NCI-H1105 (cell line): ENCODE results near the gene YWHAH.

Experiments used
- DNase-seq: peaks from one replicate; lab custom pipeline; 2025; lab: John Stamatoyannopoulos, UW

YWHAH gene

GRCh38 chr22:31923136-31923535 lies 21.2 kb upstream of the YWHAH start:
- DNase-seq = no peak

DNA sequence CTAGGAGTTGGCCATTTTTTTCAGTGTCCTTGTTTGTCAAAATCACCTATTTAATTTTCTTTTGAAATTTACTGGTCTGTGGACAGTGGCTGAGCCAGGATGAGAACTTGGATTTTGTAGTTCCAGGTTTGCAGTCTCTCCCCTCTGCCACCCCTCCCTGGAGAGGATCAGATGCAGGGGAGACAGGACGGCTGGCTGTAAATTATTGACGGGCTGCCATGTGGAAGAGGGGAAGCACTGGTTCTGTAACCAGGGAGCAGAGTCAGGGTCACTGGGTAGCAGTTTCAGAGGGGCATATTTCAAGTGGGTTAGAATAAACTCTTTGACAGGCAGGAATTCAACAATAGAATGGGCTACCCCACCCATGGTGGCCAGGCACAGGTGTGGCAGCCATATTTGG lies 20.6 kb upstream of the YWHAH start:
- no peak for DNase-seq

DNA sequence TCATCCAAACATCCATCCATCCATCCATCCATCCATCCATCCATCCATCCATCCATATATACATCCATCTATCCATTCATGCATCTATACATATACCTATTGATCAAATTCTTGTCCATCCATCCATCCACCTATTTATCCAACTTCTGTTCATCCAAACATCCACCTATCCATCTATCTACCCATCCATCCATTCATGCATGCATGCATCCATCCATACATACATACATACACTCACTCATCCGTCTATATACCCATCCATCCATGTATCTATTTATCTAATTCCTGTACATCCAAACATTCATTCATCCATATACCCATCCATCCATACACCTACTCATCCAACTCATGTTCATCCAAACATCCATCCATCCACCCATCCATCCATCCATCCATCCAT lies 19.3 kb upstream of the YWHAH start:
- DNase-seq = no peak

DNA sequence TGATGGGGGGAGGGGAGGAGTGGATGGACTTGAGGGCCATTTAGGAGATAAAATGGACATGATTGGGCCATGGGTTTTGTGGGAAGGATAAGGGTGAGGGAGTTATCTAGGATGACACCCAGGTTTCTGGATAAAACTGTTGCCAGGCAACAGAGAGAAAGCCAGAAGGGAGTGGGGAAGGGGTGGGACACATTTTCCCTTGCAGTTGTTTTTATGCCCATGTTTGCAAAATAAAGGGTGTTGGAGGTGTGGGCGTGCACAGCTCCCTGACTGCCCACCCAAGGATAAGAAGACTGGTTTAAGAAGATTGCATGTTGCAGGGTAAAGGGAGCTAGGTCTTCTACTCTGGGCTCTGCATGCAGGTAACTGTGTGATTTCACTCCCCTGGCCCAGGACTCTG lies 18.3 kb upstream of the YWHAH start:
- DNase-seq = no peak

GRCh38 chr22:31926969-31927368 lies 17.4 kb upstream of the YWHAH start:
- DNase-seq = no peak

- no peak for DNase-seq
Observed at GRCh38 chr22:31927562-31927961, 16.8 kb upstream of the YWHAH start.

DNA sequence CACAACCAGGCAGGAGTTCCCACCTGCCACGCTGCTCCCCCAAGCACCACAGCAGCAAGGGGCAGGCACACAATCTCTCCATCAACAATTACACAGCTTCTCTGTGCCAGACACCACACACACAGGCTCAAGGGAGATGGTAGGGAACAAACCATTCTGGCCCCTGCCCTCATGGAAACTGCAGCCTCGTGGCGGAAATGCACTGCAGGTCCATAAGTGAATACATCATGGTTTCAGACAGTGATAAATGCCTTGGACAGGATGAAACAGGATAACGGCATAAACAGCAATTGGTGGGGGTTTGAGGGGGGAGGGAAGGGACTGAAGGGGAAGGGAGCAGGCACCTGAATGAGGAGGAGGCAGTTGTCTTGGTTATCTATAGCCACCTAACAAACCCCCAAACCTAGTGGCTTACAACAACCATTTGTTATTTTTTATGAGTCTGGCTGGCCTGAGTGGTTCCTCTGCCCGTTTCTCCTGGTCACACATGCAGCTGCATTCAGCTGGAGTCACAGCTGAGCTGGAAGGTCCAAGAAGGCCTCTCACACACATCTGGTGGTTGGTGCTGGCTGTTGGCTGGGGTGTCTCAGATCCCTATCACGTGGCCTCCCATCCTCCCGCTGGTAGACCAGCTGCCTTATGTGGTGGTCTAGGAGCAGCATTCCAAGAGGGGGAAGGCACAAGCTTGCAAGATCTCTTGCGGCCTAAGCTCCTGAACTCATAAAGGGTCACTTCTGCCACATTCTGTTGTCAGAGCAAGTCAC lies 15.0 kb upstream of the YWHAH start:
- DNase-seq = no peak

DNA sequence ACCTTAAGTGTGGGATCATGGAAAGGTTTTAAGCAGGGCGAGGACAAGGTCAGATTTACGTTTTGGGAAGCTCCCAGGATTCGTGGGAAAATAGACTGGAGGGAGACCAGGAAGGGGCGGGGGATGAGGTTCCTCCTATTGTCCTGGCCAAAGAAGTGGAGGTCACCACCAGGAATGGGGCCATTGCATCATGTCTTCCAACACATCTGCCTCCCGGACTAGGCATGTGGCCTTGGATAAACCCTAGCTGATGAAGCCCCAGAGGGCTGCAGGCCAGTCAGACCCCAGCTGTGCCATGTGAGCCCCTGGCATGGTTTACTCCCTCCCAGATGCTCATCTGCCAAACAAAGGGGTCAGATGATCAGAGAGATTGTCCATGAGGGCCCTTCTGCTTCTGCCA lies 11.5 kb upstream of the YWHAH start:
- no peak for DNase-seq

DNA sequence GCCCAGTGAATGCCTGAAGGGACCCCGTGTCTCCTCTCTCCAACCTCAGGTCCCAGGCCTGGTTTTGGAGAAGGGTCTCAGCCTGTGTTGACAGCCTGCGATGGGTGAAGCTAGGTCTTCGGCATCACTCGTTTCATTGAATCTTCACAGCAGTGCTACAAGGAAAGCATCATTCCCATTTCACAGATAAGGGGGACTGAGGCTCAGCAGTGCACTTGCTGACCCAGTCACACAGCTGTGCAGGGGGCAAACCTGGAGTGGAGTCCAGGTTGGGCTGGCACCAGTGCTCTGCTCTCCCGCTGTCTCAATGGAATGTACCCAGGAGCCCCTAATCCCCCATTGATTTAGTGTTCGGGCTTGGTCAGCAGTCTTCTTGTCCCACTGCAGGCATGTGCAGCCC lies 10.9 kb upstream of the YWHAH start:
- no peak for DNase-seq

GRCh38 chr22:31933816-31934482 lies 10.4 kb upstream of the YWHAH start:
- DNase-seq = no peak

- no peak for DNase-seq
Observed at GRCh38 chr22:31935961-31936635, 8.2 kb upstream of the YWHAH start.

DNA sequence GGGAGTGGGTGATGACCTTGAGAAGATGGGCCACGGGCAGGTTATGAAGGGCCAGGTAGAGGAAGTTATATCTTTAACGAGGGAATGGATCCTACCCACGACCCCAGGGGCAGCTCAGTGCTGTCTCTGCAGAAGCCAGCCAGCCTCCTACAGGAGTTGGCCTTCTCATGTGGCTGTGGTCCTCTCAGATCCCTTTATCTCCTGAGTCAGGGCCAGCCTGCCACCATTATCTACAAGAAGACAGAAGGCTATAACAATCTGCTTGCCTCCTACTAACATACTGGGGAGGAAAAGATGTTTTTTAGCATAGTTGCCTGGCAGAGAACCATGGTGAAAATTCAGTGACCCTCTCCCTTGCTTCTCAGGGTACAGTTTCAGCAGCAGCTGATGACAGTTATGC lies 7.0 kb upstream of the YWHAH start:
- no peak for DNase-seq

DNA sequence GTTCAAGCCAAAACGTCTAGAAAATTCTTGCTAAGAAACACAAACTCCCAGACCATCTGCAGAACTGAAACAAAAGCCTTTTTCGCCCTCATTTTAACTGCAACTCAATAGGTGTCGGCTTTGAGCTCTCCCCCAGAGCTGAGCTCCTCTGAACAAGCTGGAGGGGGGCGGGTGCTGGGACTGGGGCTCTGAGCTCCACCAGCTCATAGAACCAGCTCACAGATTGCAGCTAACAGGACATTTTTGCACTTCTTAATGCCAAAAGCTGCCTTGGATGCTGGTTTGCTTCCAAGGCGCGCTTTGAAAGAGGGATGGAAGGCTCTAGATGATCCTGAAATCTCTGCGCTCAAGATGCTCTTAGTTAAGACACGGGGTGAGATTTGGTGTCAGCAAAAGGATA lies 6.0 kb upstream of the YWHAH start:
- DNase-seq = no peak

- no peak for DNase-seq
Observed at GRCh38 chr22:31940506-31940905, 3.8 kb upstream of the YWHAH start.

- no peak for DNase-seq
Observed at GRCh38 chr22:31942091-31942490, 2.2 kb upstream of the YWHAH start.

- no peak for DNase-seq
Observed at GRCh38 chr22:31943206-31943977, 943 bp upstream of the YWHAH start.

DNA sequence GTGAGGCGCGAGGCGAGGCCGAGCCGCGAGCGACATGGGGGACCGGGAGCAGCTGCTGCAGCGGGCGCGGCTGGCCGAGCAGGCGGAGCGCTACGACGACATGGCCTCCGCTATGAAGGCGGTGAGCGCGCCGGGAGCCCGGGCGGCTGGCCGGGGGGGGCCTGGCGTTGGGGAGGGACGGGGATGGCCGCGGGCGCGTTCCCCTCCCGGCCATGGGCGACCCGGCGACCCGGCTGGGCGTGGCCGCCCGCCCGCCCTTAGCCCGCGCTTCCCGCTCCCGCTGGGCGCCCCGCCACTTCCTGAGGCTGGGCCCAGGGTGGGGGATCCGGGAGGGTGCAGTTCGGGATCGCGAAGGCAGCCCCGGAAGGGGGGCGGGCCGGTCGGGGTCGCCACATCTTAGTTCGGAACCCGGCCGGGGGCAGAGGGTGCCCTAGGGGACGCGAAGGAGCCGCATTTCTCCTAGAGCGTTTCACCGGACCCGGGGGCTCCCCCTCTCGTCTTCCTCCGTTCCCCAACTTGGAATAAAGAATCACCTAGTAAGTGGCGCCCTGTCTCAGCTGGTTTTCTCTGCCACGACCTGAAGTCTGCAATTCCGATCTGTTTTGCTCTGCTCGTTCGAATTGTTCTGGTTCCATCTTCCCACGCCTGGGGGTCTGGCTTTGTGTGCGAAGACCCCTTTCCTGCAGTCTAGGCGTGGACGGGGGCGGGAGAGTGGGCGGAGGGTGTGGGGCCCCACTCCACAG lies 536 bp downstream of the YWHAH start:
- peak; percentile 24 for DNase-seq

- no peak for DNase-seq
Observed at GRCh38 chr22:31945443-31945855, 1.1 kb downstream of the YWHAH start.

- DNase-seq = no peak
Observed at GRCh38 chr22:31945971-31946680, 1.8 kb downstream of the YWHAH start.

DNA sequence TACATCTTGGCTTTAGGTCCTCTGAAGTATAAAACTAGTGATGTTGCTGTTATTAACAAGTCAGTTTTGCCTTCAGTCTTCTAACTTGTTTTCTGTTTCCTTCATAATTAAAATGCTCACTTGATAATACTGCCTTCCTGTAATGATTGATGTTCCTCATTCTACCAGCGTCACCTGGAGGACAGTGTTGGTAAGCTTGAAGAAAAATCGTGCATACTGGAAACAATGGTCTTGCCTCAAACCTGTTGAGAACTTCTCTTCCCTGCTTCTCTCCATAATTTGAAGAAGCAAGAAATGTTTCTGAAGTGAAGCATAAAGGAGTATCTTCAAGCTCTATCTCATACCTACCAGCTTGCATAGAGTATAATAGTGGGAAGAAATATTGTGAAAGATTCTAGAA lies 3.0 kb downstream of the YWHAH start:
- no peak for DNase-seq

- no peak for DNase-seq
Observed at GRCh38 chr22:31948002-31948401, 3.7 kb downstream of the YWHAH start.
